Suprapubic skin (tissue), 4 donors: Measurements from ENCODE around the gene HORMAD2. TPM values are rescaled to one million over a fixed set of nuclear protein-coding genes. Genes with fewer than 3 reads are reported as not detected.

Experiments used
- DNase-seq, 2 donors: peaks; one replicate each; pipeline ENCODE4 v3.0.0-alpha.2; 2019; ENCODE audit warnings: low spot score in 2 of 2
- H3K27ac ChIP-seq: fragments of 200-600 bp; sonication (generic); one replicate; pipeline ENCODE4 v1.5.1; 2019
- H3K27me3 ChIP-seq: fragments of 200-600 bp; sonication (generic); one replicate; pipeline ENCODE4 v1.5.1; 2019
- H3K36me3 ChIP-seq: fragments of 200-600 bp; sonication (generic); one replicate; pipeline ENCODE4 v1.5.1; 2019
- H3K4me1 ChIP-seq: fragments of 200-600 bp; sonication (generic); one replicate; pipeline ENCODE4 v1.5.1; 2019
- H3K4me3 ChIP-seq: fragments of 200-600 bp; sonication (generic); one replicate; pipeline ENCODE4 v1.5.1; 2019; ENCODE audit warnings: mild to moderate bottlenecking
- H3K9me3 ChIP-seq: fragments of 200-600 bp; sonication (generic); one replicate; pipeline ENCODE4 v1.5.1; 2019
- EP300 ChIP-seq: sonication (generic); formaldehyde crosslinking; IDR thresholded peaks from one replicate; pipeline ENCODE4 v1.6.1; 2017; ENCODE audit warnings: antibody characterized with exemption
- POLR2A ChIP-seq, 2 donors: fragments of 450-650 bp; IDR thresholded peaks; one replicate each; pipeline ENCODE4 v1.6.1; 2017; ENCODE audit warnings: antibody characterized with exemption in 2 of 2, mild to moderate bottlenecking in 2 of 2, moderate library complexity in 2 of 2
- POLR2AphosphoS5 ChIP-seq, 3 donors: sonication (generic); formaldehyde crosslinking; IDR thresholded peaks; one replicate each; pipeline ENCODE4 v1.6.1; 2017; ENCODE audit warnings: antibody characterized with exemption in 3 of 3
- WGBS: methylation state at CpG from one replicate; pipeline ENCODE4 v1.1.5; 2018; 5-methylcytosine and 5-hydroxymethylcytosine counted together
- total RNA-seq, 4 donors: library from RNA; depleted of rRNA; stranded (reverse); fragments of >200 nt; gene quantifications; one replicate each; pipeline ENCODE4 v1.1.0, GENCODE V29; 2016
- TF ChIP-seq, protein P1 (sequence below), 2 donors: fragments of 200-600 bp in 1 of 2; fragments of 450-650 bp in 1 of 2; sonication (generic) in 1 of 2; IDR thresholded peaks; one replicate each; pipeline ENCODE4 v1.5.1; 2016 to 2019; ENCODE audit warnings: antibody characterized with exemption in 2 of 2, mild to moderate bottlenecking in 1 of 2, moderate library complexity in 1 of 2

Gene HORMAD2
- total RNA-seq, 4 donors from 2014 or later = not detected

DNA sequence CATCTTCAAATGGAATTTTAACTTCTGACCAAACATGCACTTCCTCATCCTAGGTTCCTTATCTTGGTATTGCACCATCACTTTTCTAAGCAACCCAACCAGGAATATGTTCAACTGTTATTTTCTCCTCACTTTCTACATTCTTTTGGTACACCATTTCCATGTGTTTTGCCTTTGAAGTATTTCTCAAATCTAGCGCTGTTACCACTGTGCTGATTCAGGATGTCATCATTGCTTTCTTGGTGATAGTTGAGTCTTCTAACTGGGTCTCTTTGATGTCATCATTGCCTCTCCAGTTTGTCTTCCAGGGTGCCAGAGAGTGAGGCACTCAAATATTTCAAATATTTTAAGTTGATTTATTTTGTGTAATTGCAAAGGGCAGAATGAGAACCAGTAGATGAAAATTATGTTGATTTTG lies 47.5 kb downstream of the HORMAD2 start:
- H3K27ac ChIP-seq = no peak overlapping the region
- H3K36me3 ChIP-seq = no peaks in the 10 kb centered on the region
- no peaks in the 10 kb centered on the region for H3K27me3 ChIP-seq
- no peaks in the 10 kb centered on the region for H3K4me1 ChIP-seq
- TF ChIP-seq POLR2AphosphoS5 (IDR thresholded peaks at IDR 0.05) (no peak), POLR2A (IDR thresholded peaks at IDR 0.05) (no peak), EP300 (no peak)
- TF ChIP-seq, protein P1, sequence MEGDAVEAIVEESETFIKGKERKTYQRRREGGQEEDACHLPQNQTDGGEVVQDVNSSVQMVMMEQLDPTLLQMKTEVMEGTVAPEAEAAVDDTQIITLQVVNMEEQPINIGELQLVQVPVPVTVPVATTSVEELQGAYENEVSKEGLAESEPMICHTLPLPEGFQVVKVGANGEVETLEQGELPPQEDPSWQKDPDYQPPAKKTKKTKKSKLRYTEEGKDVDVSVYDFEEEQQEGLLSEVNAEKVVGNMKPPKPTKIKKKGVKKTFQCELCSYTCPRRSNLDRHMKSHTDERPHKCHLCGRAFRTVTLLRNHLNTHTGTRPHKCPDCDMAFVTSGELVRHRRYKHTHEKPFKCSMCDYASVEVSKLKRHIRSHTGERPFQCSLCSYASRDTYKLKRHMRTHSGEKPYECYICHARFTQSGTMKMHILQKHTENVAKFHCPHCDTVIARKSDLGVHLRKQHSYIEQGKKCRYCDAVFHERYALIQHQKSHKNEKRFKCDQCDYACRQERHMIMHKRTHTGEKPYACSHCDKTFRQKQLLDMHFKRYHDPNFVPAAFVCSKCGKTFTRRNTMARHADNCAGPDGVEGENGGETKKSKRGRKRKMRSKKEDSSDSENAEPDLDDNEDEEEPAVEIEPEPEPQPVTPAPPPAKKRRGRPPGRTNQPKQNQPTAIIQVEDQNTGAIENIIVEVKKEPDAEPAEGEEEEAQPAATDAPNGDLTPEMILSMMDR (IDR thresholded peaks at IDR 0.05) = no peak
- 90% methylated on average over 1 of the region's 1 CpG for WGBS
- no peak for DNase-seq
- no peak overlapping the region for H3K4me3 ChIP-seq
- no peaks in the 10 kb centered on the region for H3K9me3 ChIP-seq

DNA sequence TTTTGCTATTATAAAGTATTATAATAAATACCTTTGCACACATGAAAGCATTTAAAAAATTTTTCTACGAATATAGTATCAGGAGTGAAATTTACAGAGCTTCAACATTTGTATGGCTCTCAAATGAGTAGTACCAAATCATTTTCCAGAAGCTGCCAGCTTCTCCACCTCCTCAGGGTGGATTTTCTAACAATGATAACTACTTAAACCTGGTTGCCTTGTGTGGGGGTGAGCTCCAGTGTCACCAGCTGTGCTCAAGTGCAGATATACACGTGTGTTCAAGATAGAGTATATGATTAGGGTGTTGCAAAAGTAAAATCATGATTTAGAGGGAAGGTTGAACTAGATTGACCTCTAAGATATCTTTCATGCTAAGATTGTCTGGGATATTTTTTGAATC lies 48.2 kb downstream of the HORMAD2 start:
- 56% methylated on average over 2 of the region's 2 CpGs for WGBS

DNA sequence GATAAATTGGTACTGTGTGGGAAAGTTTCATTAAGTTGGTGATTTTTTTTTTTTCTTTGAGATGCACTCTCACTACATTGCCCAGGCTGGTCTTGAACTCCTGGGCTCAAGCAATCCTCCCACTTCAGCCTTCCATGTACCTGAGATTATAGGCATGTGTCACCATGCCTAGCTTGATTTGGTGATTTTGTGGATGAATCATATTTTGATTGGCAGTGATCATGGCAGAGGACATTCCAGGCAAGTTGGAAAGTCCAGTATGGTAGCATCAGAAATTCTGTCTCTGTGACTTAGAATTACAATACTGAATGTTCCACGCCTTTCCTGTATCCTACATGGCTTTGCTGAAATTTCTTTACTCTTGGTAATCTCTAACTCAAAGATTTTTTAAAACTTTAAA lies 49.4 kb downstream of the HORMAD2 start:
- no peak overlapping the region for H3K4me3 ChIP-seq
- no peaks in the 10 kb centered on the region for H3K9me3 ChIP-seq
- no peaks in the 10 kb centered on the region for H3K4me1 ChIP-seq
- H3K27me3 ChIP-seq = no peaks in the 10 kb centered on the region
- no peaks in the 10 kb centered on the region for H3K36me3 ChIP-seq
- WGBS = 100% methylated on average over 1 of the region's 1 CpG
- H3K27ac ChIP-seq = no peak overlapping the region
- DNase-seq = no peak
- TF ChIP-seq EP300 = no peak
- TF ChIP-seq, protein P1 (IDR thresholded peaks at IDR 0.05) = no peak
- TF ChIP-seq POLR2A (IDR thresholded peaks at IDR 0.05) = no peak
- TF ChIP-seq POLR2AphosphoS5 (IDR thresholded peaks at IDR 0.05) = no peak

More for the DNA sequence above, 48.2 kb downstream of the HORMAD2 start:
- Histone ChIP-seq H3K27me3 (no peaks in the 10 kb centered on the region), H3K4me1 (no peaks in the 10 kb centered on the region), H3K27ac (no peak overlapping the region), H3K4me3 (no peak overlapping the region), H3K36me3 (no peaks in the 10 kb centered on the region), H3K9me3 (no peaks in the 10 kb centered on the region)
- TF ChIP-seq EP300 (no peak), POLR2A (IDR thresholded peaks at IDR 0.05) (no peak), POLR2AphosphoS5 (IDR thresholded peaks at IDR 0.05) (no peak)
- TF ChIP-seq, protein P1 (IDR thresholded peaks at IDR 0.05) = no peak
- DNase-seq = no peak

DNA sequence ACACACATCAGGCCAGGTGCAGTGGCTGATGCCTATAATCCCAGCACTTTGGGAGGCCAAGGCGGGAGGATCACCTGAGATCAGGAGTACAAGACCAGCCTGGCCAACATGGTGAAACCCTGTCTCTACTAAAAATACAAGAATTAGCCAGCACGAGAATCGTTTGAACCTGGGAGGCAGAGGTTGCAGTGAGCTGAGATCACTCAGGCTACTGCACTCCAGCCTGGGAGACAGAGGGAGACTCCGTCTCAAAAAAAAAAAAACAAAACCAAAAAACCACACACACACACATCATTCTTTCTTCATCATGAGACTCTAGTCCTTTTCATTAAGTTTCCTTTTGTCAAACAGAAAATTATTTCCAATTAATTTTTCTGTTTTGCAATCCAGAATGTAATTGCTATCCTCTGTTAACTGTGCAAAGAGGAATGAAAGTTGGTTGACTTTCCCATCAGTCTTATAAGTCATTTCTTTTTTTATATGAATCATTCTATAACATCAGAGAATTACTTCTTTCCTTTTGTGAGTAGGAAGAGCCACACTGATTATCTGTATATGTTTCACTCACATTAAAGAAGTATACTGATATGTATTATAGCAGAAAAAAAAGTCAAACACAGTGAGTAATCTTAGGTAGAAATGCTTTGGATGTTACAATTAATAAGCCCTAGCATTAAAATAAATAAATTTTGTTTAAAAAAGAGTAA lies 52.2 kb downstream of the HORMAD2 start:
- Histone ChIP-seq H3K4me3 (no peak overlapping the region), H3K27me3 (no peaks in the 10 kb centered on the region), H3K36me3 (no peaks in the 10 kb centered on the region), H3K27ac (no peak overlapping the region), H3K4me1 (no peaks in the 10 kb centered on the region), H3K9me3 (no peaks in the 10 kb centered on the region)
- DNase-seq = no peak
- TF ChIP-seq, protein P1 (IDR thresholded peaks at IDR 0.05) = no peak
- TF ChIP-seq EP300 = no peak
- TF ChIP-seq POLR2A (IDR thresholded peaks at IDR 0.05) = no peak
- no peak for TF ChIP-seq POLR2AphosphoS5 (IDR thresholded peaks at IDR 0.05)
- WGBS = 69% methylated on average over 4 of the region's 4 CpGs

DNA sequence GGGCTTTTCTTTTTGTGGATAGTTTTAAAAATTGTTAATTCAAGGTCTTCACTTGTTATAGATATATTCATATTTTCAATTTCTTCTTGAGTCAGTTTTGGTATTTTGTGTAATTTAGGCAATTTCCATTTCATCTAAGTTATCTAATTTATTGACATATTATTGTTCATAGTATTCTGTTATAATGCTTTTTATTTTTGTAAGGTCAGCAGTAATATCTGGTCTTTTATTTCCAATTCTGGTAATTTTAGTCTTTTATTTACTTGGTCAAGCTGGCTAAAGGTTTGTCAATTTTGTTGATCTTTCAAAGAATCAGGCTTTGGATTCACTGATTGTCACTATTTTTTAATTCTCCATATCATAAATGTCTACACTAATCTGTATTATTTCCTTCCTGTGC lies 60.1 kb downstream of the HORMAD2 start:
- TF ChIP-seq POLR2AphosphoS5 (IDR thresholded peaks at IDR 0.05) (no peak), EP300 (no peak), POLR2A (IDR thresholded peaks at IDR 0.05) (no peak)
- TF ChIP-seq, protein P1 (IDR thresholded peaks at IDR 0.05) = no peak
- Histone ChIP-seq H3K36me3 (no peaks in the 10 kb centered on the region), H3K4me3 (no peak overlapping the region), H3K27ac (no peak overlapping the region), H3K27me3 (peaks cover 5% of the 10 kb centered on the region), H3K4me1 (no peaks in the 10 kb centered on the region), H3K9me3 (no peaks in the 10 kb centered on the region)
- DNase-seq = no peak
